NB4 (cell line): ENCODE measurements around the gene TUBGCP3.

Experiments
- DNase-seq: peaks from one replicate; pipeline ENCODE4 v3.0.0; 2010; ENCODE audit warnings: low read depth
- H3K4me3 ChIP-seq: one replicate; pipeline ENCODE4 v1.5.1; 2011; ENCODE audit warnings: mild to moderate bottlenecking, low read depth, low read length, moderate library complexity
- MYC ChIP-seq: IDR thresholded peaks from 2 replicates; pipeline ENCODE4 v1.6.1; 2011; ENCODE audit warnings: low read depth, low read length
- POLR2A ChIP-seq: IDR thresholded peaks from 2 replicates; pipeline ENCODE4 v1.6.1; 2011; ENCODE audit warnings: mild to moderate bottlenecking; ENCODE audit not compliant: insufficient read length; ENCODE audit errors: extremely low read depth
- TF ChIP-seq, protein P1 (sequence below): IDR thresholded peaks from one replicate; pipeline ENCODE4 v1.5.1; 2012; ENCODE audit warnings: low read depth, low read length
- TF ChIP-seq, protein P2 (sequence below): IDR thresholded peaks from 2 replicates; pipeline ENCODE4 v1.6.1; 2011; ENCODE audit warnings: low read depth, low read length

The TUBGCP3 gene

DNA sequence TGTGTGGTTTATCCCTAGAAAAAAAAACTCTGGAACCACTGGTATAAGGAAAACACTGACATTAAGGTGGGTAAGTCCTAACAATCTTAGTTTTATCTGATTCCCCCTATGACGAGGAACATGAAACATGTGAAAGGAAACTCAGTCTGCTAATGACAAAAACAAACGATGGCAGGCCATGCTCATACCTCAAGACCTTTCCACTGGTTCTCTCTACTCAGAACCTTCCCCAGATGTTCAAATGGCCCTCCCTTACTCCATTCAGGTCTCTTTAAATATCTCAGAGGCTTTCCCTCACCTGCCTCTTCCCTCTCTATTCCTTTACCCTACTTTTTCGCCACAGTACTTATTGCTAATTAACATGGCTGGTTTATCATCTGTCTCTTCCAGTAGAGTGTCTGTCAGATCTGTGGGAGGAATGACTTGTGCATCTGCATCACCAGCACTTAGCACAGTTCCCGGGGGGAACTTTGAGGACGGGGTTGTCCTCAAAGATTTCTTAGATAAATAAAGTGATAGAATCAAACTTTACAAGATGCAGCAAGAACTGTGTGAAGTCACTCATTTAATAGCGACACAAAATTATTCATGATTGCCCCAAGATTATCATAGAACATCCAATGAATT is 1.5 kb downstream of the TUBGCP3 start:
- TF ChIP-seq, protein P1, sequence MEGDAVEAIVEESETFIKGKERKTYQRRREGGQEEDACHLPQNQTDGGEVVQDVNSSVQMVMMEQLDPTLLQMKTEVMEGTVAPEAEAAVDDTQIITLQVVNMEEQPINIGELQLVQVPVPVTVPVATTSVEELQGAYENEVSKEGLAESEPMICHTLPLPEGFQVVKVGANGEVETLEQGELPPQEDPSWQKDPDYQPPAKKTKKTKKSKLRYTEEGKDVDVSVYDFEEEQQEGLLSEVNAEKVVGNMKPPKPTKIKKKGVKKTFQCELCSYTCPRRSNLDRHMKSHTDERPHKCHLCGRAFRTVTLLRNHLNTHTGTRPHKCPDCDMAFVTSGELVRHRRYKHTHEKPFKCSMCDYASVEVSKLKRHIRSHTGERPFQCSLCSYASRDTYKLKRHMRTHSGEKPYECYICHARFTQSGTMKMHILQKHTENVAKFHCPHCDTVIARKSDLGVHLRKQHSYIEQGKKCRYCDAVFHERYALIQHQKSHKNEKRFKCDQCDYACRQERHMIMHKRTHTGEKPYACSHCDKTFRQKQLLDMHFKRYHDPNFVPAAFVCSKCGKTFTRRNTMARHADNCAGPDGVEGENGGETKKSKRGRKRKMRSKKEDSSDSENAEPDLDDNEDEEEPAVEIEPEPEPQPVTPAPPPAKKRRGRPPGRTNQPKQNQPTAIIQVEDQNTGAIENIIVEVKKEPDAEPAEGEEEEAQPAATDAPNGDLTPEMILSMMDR, result no peak
- no peak for TF ChIP-seq MYC
- TF ChIP-seq, protein P2, sequence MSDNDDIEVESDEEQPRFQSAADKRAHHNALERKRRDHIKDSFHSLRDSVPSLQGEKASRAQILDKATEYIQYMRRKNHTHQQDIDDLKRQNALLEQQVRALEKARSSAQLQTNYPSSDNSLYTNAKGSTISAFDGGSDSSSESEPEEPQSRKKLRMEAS, result no peak
- no peak for TF ChIP-seq POLR2A
- peak; percentile 57 for DNase-seq
- H3K4me3 ChIP-seq, result peak overlapping the region; percentile 96

DNA sequence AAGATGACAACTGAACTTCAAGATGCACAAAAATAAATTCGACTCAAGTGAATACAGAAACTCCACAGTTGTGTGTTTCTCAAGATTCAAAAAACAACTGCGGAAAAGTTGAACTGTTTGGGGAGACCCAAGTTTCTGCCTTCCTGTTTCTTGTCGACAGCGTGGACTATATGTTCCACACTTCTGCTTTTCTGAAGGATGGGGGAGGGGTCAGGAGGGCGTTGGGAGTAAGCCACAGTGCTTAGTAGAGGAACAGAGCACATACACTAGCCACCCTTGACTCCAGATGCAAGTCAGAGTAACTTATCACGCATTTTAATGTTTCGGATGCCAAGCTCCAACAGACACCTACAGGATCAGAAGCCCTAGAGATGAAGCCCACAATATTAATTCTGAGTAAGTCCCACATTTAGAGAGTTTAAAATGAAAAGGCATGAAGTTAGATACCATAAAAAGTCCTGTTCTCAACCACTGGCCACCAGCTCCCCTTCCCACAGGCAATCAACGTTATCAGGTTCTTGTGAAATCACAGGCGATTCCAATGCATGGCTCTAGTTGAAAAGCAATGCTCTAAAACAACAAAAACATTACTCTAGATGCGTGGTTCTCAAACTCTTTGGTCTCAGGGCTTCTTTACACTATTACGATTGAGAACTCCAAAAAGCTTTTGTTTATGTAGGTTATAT is 4.2 kb downstream of the TUBGCP3 start:
- DNase-seq, result peak; percentile 98
- TF ChIP-seq, protein P2, result peak; percentile 93
- TF ChIP-seq, protein P1, result no peak
- TF ChIP-seq POLR2A, result no peak
- TF ChIP-seq MYC, result peak; percentile 96
- peak overlapping the region; percentile 63 for H3K4me3 ChIP-seq

DNA sequence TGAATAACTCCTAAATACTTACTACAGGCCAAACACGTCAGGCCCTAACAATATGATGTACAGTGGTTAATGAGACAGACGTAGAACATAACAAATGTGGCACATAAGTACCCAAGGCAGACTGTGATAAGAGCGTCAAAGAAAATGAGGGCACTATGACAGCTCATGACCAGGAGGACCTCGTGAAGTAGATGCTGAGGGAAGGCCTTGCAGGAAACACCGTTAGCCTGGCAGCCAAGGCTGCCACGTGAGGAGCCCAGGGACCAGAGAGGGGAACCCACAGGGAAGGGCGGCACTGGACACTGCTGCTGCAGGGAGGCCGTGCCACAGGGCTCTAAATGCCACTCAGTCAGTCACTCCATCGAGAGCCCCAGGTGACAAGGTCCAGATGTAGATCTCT is 5.7 kb downstream of the TUBGCP3 start:
- H3K4me3 ChIP-seq, result peak overlapping the region; percentile 63
- no peak for DNase-seq
- TF ChIP-seq MYC, result no peak
- TF ChIP-seq, protein P2, result no peak
- no peak for TF ChIP-seq POLR2A
- TF ChIP-seq, protein P1, result no peak

DNA sequence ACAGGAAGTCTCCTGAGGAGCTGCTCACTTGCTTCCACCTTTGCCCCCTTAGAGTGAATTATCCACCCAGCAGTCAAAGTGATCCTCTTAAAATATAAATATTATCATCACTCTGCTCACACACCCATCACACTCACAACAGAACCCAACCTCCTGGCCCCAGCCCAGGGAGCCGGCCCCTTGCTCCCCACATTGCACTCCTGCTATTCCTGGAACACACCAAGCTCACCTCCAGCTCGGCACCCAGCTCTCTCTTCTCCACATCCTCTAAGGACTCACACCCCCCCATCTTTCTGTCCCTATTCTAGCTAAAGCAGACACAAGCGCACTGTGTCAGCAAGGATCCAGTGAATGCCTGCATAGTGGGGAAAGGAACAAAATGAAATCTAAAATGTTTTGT is 7.0 kb downstream of the TUBGCP3 start:
- no peak overlapping the region for H3K4me3 ChIP-seq
- TF ChIP-seq, protein P1, result no peak
- TF ChIP-seq, protein P2, result no peak
- TF ChIP-seq MYC, result no peak
- no peak for TF ChIP-seq POLR2A
- DNase-seq, result no peak

DNA sequence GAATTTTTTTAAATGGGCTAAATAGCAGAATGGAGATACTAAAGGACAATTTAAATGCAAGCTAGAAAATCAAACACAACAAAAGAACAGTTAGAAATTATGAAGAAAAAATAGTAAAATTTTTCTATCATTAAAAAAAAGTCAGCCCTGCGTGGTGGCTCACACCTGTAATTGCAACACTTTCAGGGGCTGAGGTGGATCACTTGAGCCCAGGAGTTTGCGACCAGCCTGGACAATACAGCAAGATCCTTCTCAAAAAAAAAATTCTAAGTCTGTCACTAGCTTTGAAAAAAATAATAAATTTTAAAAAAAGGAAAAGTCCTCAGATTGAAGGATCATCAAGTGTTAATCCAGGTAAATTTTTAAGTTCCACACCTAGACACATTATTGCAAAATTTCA is 7.7 kb downstream of the TUBGCP3 start:
- no peak overlapping the region for H3K4me3 ChIP-seq
- no peak for DNase-seq
- TF ChIP-seq, protein P1, result no peak
- TF ChIP-seq, protein P2, result no peak
- TF ChIP-seq MYC (no peak), POLR2A (no peak)
